ENCODE measurements around the gene RPS6KL1.

- TF ChIP-seq CTCF (IDR thresholded peaks at IDR 0.05) (peak; percentile 70 to 72), POLR2AphosphoS5 (IDR thresholded peaks at IDR 0.05) (no peak)
Measured at GRCh38 chr14:74860899-74861733, 61.9 kb downstream of the RPS6KL1 start.

Measured in suprapubic skin (tissue), 3 donors.